HG03460 (cell line): ENCODE measurements around the gene ANG.
"Not testable (repeated sequence)": the region's sequence is repeated elsewhere in the genome, so short reads cannot be mapped to it uniquely, and the experiment has no call there.

Source experiments
- ATAC-seq: cut with Tn5 transposase; IDR thresholded peaks from one replicate; pipeline ENCODE4 v1.9.1; 2021; ENCODE audit not compliant: unreplicated experiment

The ANG gene

GRCh38 chr14:20698018-20698329 lies 9.4 kb downstream of the ANG start:
- no peak for ATAC-seq

DNA sequence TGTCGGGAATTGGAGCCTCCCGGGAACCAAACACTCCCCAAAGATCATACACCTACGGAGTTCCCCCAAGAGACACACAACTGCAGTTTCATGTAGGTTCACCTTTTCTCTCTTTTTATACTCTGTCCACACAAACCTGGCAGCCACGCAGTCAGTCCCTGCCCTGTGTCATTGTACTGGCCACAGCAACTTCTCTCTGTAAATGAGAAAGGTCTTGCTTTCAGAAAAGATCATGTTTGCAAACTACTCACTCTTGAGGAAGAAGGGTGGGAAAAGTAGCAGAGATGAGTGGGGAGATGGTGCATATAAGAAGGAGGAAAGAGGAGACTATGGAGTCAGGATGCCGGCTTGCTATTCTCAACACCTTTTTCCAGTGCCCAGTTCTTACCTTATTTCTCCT lies 10.4 kb downstream of the ANG start:
- ATAC-seq: no peak

- no peak for ATAC-seq
Observed at GRCh38 chr14:20699931-20700330, 11.4 kb downstream of the ANG start.

GRCh38 chr14:20700965-20701364 lies 12.4 kb downstream of the ANG start:
- ATAC-seq: not testable (repeated sequence)

DNA sequence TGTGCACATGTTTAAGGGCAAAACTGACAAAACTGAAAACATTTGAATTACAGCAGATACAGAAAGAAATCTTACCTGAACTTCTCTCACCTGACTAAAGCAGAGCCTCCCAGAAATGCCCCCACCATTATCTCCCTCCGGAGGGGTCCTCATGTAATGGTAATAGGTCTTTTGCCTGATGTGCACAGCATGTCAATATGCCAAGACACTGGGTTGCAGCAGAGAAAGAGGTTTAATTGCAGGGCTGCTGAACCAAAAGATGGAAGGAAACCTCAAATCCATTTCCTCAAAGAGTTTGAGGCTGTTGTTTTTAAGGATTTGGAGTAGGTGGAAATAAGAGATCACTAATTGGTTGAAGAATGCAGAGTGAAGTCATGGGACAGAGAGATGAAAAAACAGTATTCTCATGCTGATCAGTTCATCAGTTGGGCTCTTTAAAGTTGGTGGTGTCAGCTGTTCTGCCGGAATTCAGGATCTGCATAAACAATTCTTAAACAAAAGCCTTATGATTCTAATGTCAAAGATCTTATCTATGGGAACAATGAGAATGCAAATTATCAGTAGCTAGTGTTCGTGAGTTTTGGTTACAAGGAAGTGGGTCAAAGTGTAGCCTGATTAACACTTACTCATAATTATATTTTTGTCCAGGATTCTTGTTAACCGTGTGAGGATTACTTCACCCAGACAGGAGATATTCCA lies 18.2 kb downstream of the ANG start:
- no peak for ATAC-seq

- no peak for ATAC-seq
Observed at GRCh38 chr14:20707622-20708021, 19.1 kb downstream of the ANG start.

DNA sequence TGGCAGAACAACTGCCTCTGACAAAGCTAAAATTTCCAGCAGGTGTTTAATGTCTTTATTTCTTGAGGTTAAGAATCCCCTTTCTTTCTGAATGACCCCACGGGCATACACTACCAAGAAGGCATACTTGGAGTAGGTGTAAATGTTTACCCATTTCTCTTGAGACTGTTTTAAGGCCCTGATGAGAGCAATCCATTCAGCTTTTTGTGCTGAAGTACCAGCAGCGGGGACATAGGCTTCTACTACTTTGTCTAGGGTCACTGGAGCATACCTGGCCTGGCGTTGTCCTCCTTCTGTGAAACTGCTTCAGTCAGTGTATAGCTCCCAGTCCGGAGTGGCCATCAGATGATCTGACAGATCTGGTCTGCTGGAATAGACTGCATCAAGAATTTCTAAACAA lies 22.7 kb downstream of the ANG start:
- ATAC-seq: no peak

DNA sequence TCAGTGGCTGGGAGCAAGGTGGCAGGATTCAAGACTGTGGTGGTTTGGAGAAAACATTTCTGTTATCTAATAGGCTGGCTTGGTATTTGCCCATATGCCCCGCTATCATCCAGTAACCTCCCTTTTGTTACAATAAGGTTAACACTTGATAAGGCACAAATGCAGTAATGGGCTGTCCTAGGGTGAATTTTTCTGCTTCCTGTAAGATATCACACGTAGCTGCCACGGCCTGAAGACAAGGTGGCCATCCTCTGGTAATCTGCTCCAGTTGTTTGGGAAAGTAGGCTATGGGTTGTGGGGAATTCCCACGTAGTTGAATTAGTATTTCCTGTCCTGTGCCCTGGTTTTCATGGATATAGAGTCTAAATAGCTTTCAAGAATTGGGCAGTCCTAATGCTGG lies 23.1 kb downstream of the ANG start:
- no peak for ATAC-seq

DNA sequence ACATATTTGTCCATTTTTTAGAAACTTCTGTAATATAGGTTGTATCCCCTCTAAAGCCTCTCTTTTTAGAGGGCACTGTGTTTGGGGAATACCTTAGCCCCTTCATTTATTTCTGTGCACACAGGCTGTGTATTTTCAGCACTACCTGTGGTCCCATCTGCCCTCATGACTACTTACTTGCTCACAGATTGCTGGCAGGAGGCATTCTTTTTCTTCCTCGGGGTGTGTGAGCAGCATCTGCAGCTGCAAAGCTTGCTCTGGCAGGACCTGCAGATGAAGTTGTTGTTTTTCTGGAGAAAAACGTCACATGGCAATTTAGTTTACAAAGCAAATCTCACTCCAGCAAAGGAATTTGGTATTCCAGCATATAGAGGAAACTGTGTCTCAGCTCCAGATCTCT lies 24.3 kb downstream of the ANG start:
- ATAC-seq: no peak

- ATAC-seq: no peak
Observed at GRCh38 chr14:20714593-20715250, 26.2 kb downstream of the ANG start.

- no peak for ATAC-seq
Observed at GRCh38 chr14:20719777-20720176, 31.2 kb downstream of the ANG start.

- ATAC-seq: no peak
Observed at GRCh38 chr14:20720741-20721140, 32.2 kb downstream of the ANG start.

GRCh38 chr14:20722016-20722415 lies 33.5 kb downstream of the ANG start:
- no peak for ATAC-seq

- no peak for ATAC-seq
Observed at GRCh38 chr14:20723488-20723887, 34.9 kb downstream of the ANG start.

DNA sequence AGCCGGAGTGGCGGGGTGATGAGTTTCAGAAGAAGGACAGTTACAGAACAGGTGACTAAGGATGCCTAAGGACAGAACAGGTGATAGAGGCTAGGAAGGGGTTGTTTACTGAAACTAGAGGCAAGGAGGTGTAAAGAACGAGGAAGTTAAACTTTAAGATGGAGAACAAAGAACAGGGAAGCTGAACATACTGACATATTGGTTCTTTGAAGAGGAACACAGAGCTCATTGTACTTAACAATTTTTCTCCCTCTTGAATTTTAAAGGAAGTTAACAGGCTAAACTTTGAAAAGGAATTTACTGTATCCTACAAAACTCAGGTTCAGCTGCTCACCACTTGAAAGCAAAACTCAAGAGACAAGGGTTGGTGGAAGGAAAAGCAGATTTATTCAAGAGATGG lies 37.6 kb downstream of the ANG start:
- ATAC-seq: not testable (repeated sequence)

DNA sequence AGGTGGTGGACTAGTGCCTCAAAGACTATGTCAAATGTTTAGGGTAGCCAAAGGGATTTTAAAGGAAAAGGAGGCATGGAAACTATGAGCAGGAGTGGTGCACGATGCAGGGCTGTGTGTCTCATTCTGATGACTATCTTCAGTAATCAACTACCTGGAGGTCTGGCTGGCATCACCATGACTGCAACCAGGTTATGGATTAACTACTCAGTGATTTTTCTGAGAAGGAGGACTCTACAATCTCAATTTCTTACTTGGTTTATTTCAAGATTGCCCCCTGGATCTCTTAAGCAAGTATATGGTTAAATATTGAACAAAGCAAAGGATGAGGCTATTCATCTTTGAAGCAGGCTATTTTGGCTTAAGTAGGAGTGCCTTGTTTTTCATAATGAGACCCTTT lies 38.0 kb downstream of the ANG start:
- ATAC-seq: no peak

DNA sequence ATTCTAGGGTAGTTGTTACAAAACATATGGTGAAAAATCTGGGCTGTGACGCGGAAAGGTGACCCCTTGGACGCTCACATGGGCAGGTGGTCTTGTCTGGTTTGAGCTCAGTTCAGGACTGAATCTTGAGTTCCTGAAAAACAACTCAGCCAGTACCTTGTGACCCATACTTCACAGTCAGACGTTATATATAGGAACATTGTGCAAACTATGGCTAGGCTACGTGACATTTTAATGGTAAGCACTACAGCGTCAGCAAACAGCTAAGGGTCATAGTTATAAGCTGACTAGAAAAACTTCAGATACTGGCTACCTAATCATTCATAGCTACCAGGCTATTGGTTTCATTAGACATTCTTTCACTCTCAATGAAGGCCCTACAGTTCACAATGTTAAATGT lies 42.3 kb downstream of the ANG start:
- ATAC-seq: no peak

DNA sequence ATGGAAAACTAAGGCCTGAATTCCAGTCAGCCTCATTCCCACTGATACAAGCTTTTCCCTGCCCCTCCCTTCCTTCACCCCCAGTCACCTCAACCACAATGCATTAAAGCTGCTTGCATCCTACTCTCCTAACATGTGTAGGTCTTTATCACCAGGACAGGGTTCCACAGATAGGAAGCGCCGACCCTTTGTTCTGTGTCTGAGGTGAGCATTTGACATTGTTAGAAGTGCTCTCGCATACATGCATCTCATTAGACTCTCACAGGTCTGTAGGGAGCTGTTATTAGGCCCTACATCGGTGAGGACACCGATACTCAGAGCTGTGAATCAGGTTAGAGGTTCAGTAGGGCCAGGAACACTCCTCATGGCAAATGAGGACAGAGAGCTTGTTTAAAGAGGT lies 43.9 kb downstream of the ANG start:
- no peak for ATAC-seq

GRCh38 chr14:20732979-20733635 lies 44.5 kb downstream of the ANG start:
- ATAC-seq: no peak

- no peak for ATAC-seq
Observed at GRCh38 chr14:20733684-20734429, 45.3 kb downstream of the ANG start.

DNA sequence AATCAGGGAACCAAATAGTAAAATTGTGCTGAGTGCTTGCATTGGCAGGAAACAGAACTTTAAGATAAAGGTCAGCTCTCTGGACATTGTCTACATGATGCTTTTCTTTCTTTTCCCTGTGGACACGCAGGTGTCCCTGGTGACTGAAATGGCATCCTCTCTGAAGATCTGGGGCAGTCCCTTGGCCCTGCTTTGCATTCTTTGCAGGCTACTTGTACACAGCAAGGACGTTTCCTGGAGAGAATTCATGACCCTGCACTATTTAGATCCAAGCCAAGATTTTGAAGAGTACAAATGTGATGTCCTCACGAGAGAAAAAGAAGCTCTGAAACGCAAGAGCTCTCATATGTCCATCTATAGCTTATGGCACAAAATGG lies 45.9 kb downstream of the ANG start:
- ATAC-seq: no peak

DNA sequence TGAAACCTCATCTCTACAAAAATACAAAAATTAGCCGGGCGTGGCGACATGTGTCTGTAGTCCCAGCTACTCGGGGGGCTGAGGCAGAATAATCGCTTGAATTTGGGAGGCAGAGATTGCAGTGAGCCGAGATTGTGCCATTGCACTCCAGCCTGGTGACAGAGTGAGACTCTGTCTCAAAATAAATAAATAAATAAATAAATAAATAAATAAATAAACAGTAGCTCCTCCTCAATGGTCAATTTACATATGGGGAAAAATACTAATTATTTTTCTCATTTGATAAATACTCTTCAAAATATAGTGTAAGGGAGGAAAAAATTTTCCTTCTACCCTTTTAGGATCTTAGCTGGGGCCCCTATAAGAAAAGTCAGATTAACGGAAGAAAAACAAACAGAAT lies 49.7 kb downstream of the ANG start:
- not testable (repeated sequence) for ATAC-seq
